ENCODE results near the gene EEF2K.

Gene EEF2K

GRCh38 chr16:22278441-22279230 lies 72.6 kb downstream of the EEF2K start:
- no peak overlapping the region for H3K4me3 ChIP-seq (ENCODE audit: low read depth, low read length)
- TF ChIP-seq CTCF (IDR thresholded peaks at IDR 0.05; ENCODE audit: low read depth, low read length, missing control alignments): no peak
- DNase-seq (ENCODE audit: low read depth): no peak

GRCh38 chr16:22282254-22282892 lies 76.3 kb downstream of the EEF2K start:
- no peak for DNase-seq (ENCODE audit: low read depth)
- TF ChIP-seq CTCF (IDR thresholded peaks at IDR 0.05; ENCODE audit: low read depth, low read length, missing control alignments): no peak
- H3K4me3 ChIP-seq (ENCODE audit: low read depth, low read length): no peak overlapping the region

GRCh38 chr16:22284637-22285036 lies 78.6 kb downstream of the EEF2K start:
- DNase-seq (ENCODE audit: low read depth): no peak
- H3K4me3 ChIP-seq (ENCODE audit: low read depth, low read length): no peak overlapping the region
- no peak for TF ChIP-seq CTCF (IDR thresholded peaks at IDR 0.05; ENCODE audit: low read depth, low read length, missing control alignments)

- H3K4me3 ChIP-seq (ENCODE audit: low read depth, low read length): no peak overlapping the region
- TF ChIP-seq CTCF (IDR thresholded peaks at IDR 0.05; ENCODE audit: low read depth, low read length, missing control alignments): no peak
- no peak for DNase-seq (ENCODE audit: low read depth)
Observed at GRCh38 chr16:22285080-22285479, 79.0 kb downstream of the EEF2K start.

- no peak overlapping the region for H3K4me3 ChIP-seq (ENCODE audit: low read depth, low read length)
- no peak for DNase-seq (ENCODE audit: low read depth)
- TF ChIP-seq CTCF (IDR thresholded peaks at IDR 0.05; ENCODE audit: low read depth, low read length, missing control alignments): no peak
Observed at GRCh38 chr16:22291020-22291419, 84.9 kb downstream of the EEF2K start.

GRCh38 chr16:22291860-22292318 lies 85.8 kb downstream of the EEF2K start:
- H3K4me3 ChIP-seq (ENCODE audit: low read depth, low read length): no peak overlapping the region
- no peak for TF ChIP-seq CTCF (IDR thresholded peaks at IDR 0.05; ENCODE audit: low read depth, low read length, missing control alignments)
- no peak for DNase-seq (ENCODE audit: low read depth)
